GM10266 (cell line): ENCODE data around the gene CD84.
"Not testable (repeated sequence)": the region's sequence is repeated elsewhere in the genome, so short reads cannot be mapped to it uniquely, and the experiment has no call there.

ENCODE experiments used
- DNase-seq: peaks from one replicate; pipeline ENCODE4 v3.0.0; 2012; ENCODE audit errors: extremely low spot score
- TF ChIP-seq, protein P1 (sequence below): IDR thresholded peaks from 2 replicates; pipeline ENCODE4 v1.5.1; 2012; ENCODE audit warnings: mild to moderate bottlenecking, low read depth; ENCODE audit not compliant: control insufficient read depth, insufficient read depth; ENCODE audit errors: missing control alignments

CD84 gene

DNA sequence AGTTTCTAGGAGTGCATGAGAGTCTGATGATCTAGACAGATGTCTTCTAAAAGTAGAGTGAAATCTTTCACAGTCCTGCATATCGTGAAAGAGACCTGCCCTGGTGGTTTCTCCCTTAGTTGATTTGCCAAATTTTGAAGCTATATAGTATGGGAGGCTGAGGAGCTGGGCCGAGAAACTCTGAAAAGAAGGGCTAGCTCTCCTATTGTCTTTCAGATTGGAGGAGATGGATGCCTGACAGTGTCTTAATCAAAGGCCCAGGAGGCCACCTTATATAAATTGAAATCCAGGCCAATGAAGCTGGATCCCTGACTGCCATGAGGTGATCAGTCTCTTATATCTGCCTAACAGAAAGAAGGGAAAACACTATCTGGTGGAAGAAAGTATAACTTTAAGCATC lies 18.4 kb upstream of the CD84 start:
- TF ChIP-seq, protein P1, sequence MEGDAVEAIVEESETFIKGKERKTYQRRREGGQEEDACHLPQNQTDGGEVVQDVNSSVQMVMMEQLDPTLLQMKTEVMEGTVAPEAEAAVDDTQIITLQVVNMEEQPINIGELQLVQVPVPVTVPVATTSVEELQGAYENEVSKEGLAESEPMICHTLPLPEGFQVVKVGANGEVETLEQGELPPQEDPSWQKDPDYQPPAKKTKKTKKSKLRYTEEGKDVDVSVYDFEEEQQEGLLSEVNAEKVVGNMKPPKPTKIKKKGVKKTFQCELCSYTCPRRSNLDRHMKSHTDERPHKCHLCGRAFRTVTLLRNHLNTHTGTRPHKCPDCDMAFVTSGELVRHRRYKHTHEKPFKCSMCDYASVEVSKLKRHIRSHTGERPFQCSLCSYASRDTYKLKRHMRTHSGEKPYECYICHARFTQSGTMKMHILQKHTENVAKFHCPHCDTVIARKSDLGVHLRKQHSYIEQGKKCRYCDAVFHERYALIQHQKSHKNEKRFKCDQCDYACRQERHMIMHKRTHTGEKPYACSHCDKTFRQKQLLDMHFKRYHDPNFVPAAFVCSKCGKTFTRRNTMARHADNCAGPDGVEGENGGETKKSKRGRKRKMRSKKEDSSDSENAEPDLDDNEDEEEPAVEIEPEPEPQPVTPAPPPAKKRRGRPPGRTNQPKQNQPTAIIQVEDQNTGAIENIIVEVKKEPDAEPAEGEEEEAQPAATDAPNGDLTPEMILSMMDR, result no peak

DNA sequence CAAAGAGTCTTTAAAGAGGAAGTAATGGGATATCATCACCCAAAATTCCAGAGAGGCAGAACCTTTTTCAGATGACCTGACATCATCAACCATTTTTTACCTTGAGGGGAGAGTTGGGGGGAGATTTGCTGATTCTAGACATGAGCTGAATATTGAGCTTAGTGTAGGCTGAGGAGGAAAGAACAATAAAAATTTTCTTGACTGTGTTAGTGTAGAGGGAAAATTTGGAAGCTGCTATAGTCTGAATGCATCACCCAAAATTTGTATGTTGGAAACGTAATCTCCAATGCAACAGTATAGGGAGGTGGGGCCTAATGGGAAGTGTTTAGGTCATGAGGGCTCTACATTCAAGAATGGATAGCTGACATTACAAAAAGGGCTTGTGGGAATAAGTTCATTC lies 17.8 kb upstream of the CD84 start:
- no peak for DNase-seq
- TF ChIP-seq, protein P1, result no peak

More for the DNA sequence above, 18.4 kb upstream of the CD84 start:
- no peak for DNase-seq

- TF ChIP-seq, protein P1, result no peak
- DNase-seq, result no peak
These were observed 11.2 kb upstream of the CD84 start for GRCh38 chr1:160590488-160590887.

DNA sequence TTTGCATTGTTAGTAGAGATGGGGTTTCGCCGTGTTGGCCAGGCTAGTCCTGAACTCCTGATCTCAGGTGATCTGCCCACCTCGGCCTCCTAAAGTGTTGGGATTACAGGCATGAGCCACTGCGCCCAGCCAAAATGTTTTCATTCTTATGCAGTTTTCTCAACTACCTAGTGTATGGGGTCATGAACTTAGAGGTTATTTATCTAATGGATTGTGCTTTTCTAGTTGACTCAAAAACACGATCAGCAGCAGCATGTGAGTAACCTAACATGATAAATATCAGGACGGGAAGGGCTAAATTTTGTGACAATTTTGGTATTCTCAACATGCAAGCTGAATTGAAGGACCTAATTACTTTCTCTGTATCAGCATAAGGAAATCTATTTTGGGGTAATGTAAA lies 9.2 kb upstream of the CD84 start:
- TF ChIP-seq, protein P1, result no peak

DNA sequence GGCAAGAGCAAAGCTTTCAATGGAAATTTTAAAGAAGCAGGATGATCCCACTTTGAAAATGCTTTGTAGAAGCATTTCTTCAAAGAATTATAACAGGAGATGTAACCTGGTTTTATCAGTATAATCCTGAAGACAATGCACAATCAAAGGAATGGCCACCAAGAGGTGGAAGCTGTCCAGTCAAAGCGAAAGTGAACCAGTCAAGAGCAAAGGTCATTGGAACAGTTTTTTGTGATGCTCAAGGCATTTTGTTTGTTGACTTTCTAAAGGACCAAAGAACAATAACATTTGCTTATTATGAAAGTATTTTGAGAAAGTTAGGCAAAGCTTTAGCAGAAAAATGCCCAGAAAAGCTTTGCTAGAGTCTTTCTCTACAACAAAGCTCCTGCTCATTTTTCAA lies 5.5 kb upstream of the CD84 start:
- no peak for DNase-seq
- TF ChIP-seq, protein P1, result no peak

More for the DNA sequence above, 9.2 kb upstream of the CD84 start:
- DNase-seq, result no peak

DNA sequence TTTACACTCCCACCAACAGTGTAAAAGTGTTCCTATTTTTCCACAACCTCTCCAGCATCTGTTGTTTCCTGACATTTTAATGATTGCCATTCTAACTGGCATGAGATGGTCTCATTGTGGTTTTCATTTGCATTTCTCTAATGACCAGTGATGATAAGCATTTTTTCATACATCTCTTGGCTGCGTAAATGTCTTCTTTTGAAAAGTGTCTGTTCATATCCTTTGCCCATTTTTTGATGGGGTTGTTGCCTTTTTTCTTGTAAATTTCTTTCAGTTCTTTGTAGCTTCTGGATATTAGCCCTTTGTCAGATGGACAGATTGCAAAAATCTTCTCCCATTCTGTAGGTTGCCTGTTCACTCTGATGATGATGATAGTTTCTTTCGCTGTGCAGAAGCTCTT lies 3.7 kb upstream of the CD84 start:
- not testable (repeated sequence) for DNase-seq

DNA sequence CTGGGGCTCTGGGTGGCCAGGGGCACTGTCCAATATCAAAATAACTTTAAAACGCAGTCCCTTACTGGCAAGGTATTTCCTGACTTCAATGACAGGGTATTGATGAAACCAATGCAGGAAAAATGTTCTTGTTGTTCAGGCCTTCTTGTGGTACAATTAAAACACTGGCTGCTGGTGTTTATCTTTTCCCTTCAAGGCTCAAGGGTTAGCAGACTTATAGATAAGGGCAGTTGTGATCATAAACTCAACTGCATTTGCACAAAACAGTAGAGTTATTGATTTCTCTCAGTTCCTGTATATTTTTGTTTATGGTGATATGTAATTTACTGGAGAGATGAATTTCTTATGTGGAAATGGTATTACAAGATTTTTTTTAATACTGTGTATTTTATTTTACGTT lies 2.7 kb upstream of the CD84 start:
- DNase-seq, result no peak
- TF ChIP-seq, protein P1, result no peak

DNA sequence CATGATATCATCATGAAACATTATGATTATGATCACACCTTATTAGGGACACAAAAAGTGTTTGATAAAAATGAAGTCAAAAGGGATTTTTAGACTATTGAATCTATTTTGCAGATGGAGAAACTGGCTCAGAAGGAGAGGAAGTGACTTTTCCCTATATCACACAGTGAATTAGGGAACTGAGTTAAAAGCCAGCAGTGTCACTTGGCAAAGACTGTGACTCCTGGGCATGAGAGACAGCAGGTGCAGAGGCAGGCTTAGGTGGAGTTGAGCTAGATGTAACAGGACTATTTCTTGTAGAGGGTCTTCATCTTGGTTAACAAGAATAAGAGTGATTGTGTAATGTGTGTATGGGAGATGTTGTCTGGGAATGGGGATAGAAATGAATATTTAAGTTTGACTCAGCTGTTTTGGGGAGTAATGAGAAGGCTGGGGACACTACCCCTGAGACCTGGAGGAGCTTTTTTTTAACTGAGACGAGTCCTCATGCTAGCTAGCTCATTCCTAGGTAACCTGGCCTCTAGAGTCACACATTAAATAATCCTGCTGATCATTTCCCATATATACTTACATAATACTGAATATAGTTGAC lies 1.0 kb upstream of the CD84 start:
- no peak for DNase-seq
- TF ChIP-seq, protein P1, result no peak
